Measurements from ENCODE around the gene ACCS. TPM values are rescaled to one million over a fixed set of nuclear protein-coding genes. Genes with fewer than 3 reads are reported as not detected.

Gene ACCS
- total and polyA plus RNA-seq, 9 of the 15 experiments (the other 6 are each of a cell fraction or from before 2014, with no cell fraction given) = 4.2 to 25.9 (median 16.3) TPM

DNA sequence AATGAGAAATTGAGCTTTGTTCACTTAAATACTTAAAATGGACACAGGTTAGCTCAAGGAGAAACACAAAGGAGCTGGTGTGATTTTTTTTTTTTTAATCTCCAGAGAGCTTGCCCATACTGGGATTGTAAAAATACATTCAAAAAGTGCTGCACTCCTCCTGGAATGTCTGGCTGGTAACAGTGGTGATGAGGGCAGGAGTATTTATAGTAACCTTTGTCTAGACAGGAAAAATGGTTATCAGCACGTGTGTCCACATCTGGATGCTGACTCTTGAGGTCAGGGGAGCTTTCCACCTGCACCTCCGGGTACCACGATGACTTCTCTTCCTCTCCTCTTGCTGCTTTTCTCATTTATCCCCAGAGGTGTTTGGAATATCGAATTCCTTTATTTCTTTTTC, 59.5 kb downstream of the ACCS start (continued):
- TF ChIP-seq, protein P1, sequence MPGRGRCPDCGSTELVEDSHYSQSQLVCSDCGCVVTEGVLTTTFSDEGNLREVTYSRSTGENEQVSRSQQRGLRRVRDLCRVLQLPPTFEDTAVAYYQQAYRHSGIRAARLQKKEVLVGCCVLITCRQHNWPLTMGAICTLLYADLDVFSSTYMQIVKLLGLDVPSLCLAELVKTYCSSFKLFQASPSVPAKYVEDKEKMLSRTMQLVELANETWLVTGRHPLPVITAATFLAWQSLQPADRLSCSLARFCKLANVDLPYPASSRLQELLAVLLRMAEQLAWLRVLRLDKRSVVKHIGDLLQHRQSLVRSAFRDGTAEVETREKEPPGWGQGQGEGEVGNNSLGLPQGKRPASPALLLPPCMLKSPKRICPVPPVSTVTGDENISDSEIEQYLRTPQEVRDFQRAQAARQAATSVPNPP (IDR thresholded peaks at IDR 0.05; ENCODE audit: borderline replicate concordance, insufficient read depth, insufficient read length) = no peak
- TF ChIP-seq, protein P2, sequence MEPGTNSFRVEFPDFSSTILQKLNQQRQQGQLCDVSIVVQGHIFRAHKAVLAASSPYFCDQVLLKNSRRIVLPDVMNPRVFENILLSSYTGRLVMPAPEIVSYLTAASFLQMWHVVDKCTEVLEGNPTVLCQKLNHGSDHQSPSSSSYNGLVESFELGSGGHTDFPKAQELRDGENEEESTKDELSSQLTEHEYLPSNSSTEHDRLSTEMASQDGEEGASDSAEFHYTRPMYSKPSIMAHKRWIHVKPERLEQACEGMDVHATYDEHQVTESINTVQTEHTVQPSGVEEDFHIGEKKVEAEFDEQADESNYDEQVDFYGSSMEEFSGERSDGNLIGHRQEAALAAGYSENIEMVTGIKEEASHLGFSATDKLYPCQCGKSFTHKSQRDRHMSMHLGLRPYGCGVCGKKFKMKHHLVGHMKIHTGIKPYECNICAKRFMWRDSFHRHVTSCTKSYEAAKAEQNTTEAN (CRISPR knock-in tag; IDR thresholded peaks at IDR 0.05) = no peak
- TF ChIP-seq SOX6 (IDR thresholded peaks at IDR 0.05) = no peak
- no peak for TF ChIP-seq HDAC6 (IDR thresholded peaks at IDR 0.05; ENCODE audit: low read depth, low read length)
- TF ChIP-seq, protein P3, sequence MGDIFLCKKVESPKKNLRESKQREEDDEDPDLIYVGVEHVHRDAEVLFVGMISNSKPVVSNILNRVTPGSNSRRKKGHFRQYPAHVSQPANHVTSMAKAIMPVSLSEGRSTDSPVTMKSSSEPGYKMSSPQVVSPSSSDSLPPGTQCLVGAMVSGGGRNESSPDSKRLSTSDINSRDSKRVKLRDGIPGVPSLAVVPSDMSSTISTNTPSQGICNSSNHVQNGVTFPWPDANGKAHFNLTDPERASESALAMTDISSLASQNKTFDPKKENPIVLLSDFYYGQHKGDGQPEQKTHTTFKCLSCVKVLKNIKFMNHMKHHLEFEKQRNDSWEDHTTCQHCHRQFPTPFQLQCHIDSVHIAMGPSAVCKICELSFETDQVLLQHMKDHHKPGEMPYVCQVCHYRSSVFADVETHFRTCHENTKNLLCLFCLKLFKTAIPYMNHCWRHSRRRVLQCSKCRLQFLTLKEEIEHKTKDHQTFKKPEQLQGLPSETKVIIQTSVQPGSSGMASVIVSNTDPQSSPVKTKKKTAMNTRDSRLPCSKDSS (IDR thresholded peaks at IDR 0.05; ENCODE audit: low read depth, partially characterized antibody) = no peak
- no peak for TF ChIP-seq CSDE1 (IDR thresholded peaks at IDR 0.05)
- no peak for TF ChIP-seq KLF1 (tag; IDR thresholded peaks at IDR 0.05)
- TF ChIP-seq, protein P4, sequence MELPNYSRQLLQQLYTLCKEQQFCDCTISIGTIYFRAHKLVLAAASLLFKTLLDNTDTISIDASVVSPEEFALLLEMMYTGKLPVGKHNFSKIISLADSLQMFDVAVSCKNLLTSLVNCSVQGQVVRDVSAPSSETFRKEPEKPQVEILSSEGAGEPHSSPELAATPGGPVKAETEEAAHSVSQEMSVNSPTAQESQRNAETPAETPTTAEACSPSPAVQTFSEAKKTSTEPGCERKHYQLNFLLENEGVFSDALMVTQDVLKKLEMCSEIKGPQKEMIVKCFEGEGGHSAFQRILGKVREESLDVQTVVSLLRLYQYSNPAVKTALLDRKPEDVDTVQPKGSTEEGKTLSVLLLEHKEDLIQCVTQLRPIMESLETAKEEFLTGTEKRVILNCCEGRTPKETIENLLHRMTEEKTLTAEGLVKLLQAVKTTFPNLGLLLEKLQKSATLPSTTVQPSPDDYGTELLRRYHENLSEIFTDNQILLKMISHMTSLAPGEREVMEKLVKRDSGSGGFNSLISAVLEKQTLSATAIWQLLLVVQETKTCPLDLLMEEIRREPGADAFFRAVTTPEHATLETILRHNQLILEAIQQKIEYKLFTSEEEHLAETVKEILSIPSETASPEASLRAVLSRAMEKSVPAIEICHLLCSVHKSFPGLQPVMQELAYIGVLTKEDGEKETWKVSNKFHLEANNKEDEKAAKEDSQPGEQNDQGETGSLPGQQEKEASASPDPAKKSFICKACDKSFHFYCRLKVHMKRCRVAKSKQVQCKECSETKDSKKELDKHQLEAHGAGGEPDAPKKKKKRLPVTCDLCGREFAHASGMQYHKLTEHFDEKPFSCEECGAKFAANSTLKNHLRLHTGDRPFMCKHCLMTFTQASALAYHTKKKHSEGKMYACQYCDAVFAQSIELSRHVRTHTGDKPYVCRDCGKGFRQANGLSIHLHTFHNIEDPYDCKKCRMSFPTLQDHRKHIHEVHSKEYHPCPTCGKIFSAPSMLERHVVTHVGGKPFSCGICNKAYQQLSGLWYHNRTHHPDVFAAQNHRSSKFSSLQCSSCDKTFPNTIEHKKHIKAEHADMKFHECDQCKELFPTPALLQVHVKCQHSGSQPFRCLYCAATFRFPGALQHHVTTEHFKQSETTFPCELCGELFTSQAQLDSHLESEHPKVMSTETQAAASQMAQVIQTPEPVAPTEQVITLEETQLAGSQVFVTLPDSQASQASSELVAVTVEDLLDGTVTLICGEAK (IDR thresholded peaks at IDR 0.05) = no peak
- TF ChIP-seq, protein P4 (CRISPR knock-in tag; IDR thresholded peaks at IDR 0.05) = no peak
